Fibroblast of villous mesenchyme (primary cell): Measurements from ENCODE around the gene LTBP4. TPM values are rescaled to one million over a fixed set of nuclear protein-coding genes. Genes with fewer than 3 reads are reported as not detected.

Source experiments
- DNase-seq: peaks from one replicate; pipeline ENCODE4 v3.0.0-alpha.2; 2010; ENCODE audit warnings: low read depth
- H3K4me3 ChIP-seq: 2 replicates; pipeline ENCODE4 v1.5.1; 2011; ENCODE audit warnings: low read depth, mild to moderate bottlenecking, low read length
- CTCF ChIP-seq: IDR thresholded peaks from 2 replicates; pipeline ENCODE4 v1.5.1; 2012; ENCODE audit warnings: low read depth, mild to moderate bottlenecking, low read length; ENCODE audit not compliant: insufficient read depth
- total RNA-seq: library from RNA; depleted of rRNA; stranded (reverse); fragments of >200 nt; gene quantifications from 2 replicates; pipeline ENCODE4 v1.2.3, GENCODE V29; 2012

Gene LTBP4
- total RNA-seq, 1 donor = 21.2 TPM

GRCh38 chr19:40661616-40662015, 60.4 kb downstream of the LTBP4 start:
- H3K4me3 ChIP-seq = no peak overlapping the region
- DNase-seq = no peak
- no peak for TF ChIP-seq CTCF

GRCh38 chr19:40662925-40663694, 61.9 kb downstream of the LTBP4 start:
- peak; percentile 91 for DNase-seq
- H3K4me3 ChIP-seq = peak overlapping the region; percentile 67
- TF ChIP-seq CTCF = peak; percentile 88

DNA sequence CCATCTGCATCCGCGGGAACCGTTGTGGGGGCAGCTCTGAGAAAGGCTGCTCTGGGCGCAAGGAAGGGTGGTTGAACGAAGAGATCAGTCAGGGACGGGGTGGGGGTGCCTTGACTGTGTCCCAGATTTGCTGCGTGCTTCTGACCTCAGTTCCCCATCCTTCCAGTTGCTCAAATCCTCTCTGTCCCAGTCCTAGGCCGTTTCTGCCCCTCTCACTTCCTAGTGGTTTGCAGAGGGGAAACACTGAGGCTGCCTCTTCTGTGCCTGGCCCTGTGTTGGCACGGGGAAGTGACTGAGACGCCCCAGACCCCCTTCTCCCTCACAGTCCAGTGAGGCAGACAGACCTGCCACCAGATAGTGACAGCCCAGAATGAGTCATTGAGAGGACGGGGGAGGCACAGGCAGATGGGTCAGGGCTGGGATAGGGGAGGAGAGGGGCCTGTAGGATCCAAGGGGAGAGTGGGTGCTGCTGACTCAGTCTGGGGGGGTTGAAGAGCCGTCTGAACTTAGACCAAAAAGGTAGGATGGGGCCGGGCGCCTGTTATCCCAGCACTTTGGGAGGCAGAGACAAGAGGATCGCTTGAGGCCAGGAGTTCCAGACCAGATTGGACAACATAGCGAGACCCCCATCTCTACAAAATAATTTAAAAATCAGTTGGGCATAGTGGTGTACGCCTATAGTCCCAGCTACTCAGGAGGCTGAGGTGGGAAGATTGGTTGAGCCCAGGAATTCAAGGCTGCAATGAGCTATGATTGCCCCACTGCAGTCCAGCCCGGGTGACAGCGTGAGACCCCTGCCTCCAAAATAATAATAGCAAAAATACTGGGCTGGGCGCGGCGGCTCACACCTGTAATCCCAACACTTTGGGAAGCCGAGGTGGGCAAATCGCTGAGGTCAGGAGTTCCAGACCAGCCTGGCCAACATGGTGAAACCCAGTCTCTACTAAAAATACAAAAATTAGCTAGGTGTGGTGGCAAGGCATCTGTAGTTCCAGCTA, 62.8 kb downstream of the LTBP4 start:
- DNase-seq = peak; percentile 53
- no peak for TF ChIP-seq CTCF
- peak overlapping the region; percentile 67 for H3K4me3 ChIP-seq

GRCh38 chr19:40666803-40667438, 65.8 kb downstream of the LTBP4 start:
- DNase-seq = no peak

DNA sequence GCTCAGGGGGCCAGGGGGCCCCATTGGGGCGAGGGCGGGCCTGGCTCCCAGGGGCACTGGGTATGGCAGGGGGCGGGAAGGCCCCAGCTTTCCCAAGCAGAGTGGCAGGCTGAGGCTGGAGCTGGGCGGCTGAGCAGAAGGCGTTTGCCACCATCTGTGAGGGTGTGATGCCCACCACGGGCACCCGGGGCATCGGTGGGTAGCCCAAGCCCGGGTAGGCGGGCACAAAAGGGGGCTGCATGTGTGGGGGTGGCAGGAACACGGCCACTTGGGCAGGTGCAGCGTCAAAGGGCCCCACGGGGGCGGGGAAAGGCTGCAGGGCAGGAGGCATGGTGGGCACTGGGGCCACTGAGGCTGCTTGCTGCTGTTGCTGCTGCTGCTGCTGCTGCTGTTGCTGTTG, 66.4 kb downstream of the LTBP4 start:
- TF ChIP-seq CTCF = no peak
- DNase-seq = no peak

More at GRCh38 chr19:40666803-40667438, 65.8 kb downstream of the LTBP4 start:
- no peak overlapping the region for H3K4me3 ChIP-seq
- no peak for TF ChIP-seq CTCF

GRCh38 chr19:40668991-40669614, 67.9 kb downstream of the LTBP4 start:
- no peak for TF ChIP-seq CTCF
- H3K4me3 ChIP-seq = no peak overlapping the region
- DNase-seq = no peak

More for the DNA sequence above, 66.4 kb downstream of the LTBP4 start:
- H3K4me3 ChIP-seq = no peak overlapping the region
